HEK293 (cell line): Measurements from ENCODE around the gene DOP1B.

Experiments
- BCL6B ChIP-seq: fragments of 450-650 bp; formaldehyde crosslinking; IDR thresholded peaks from 2 replicates; pipeline ENCODE4 v1.5.1; 2017; ENCODE audit warnings: missing biosample characterization, missing genetic modification characterization
- CTCF ChIP-seq: fragments of 450-650 bp; formaldehyde crosslinking; IDR thresholded peaks from 2 replicates; pipeline ENCODE4 v1.5.1; 2016; ENCODE audit warnings: missing biosample characterization, missing genetic modification characterization
- GLI2 ChIP-seq: fragments of 450-650 bp; formaldehyde crosslinking; IDR thresholded peaks from 2 replicates; pipeline ENCODE4; 2017; ENCODE audit warnings: missing biosample characterization, missing genetic modification characterization, low read depth, borderline replicate concordance
- HOXC10 ChIP-seq: sonication (generic); formaldehyde crosslinking; IDR thresholded peaks from 2 replicates; pipeline ENCODE4 v1.8.1; 2023; ENCODE audit warnings: mild to moderate bottlenecking, missing genetic modification reagents
- KLF7 ChIP-seq: fragments of 450-650 bp; formaldehyde crosslinking; IDR thresholded peaks from 2 replicates; pipeline ENCODE4 v1.5.1; 2016; ENCODE audit warnings: missing biosample characterization, missing genetic modification characterization, borderline replicate concordance
- TCF7L2 ChIP-seq: IDR thresholded peaks from 2 replicates; pipeline ENCODE4 v1.6.1; 2011; ENCODE audit warnings: low read depth, mild to moderate bottlenecking, inconsistent platforms, low read length, moderate library complexity, borderline replicate concordance
- WT1 ChIP-seq: fragments of 450-650 bp; formaldehyde crosslinking; IDR thresholded peaks from 2 replicates; pipeline ENCODE4 v1.5.1; 2016; ENCODE audit warnings: missing biosample characterization, missing genetic modification characterization
- YY2 ChIP-seq: fragments of 450-650 bp; formaldehyde crosslinking; IDR thresholded peaks from 2 replicates; pipeline ENCODE4 v1.5.1; 2016; ENCODE audit warnings: missing biosample characterization, missing genetic modification characterization
- ZNF112 ChIP-seq: fragments of 450-650 bp; formaldehyde crosslinking; IDR thresholded peaks from 2 replicates; pipeline ENCODE4 v1.5.0; 2017; ENCODE audit warnings: missing biosample characterization, missing genetic modification characterization
- ZNF169 ChIP-seq: fragments of 450-650 bp; formaldehyde crosslinking; IDR thresholded peaks from 2 replicates; pipeline ENCODE4 v1.5.1; 2016; ENCODE audit warnings: missing biosample characterization, missing genetic modification characterization
- ZNF175 ChIP-seq: fragments of 450-650 bp; formaldehyde crosslinking; IDR thresholded peaks from 2 replicates; pipeline ENCODE4 v1.5.1; 2016; ENCODE audit warnings: missing biosample characterization, missing genetic modification characterization
- ZNF19 ChIP-seq: fragments of 450-650 bp; formaldehyde crosslinking; IDR thresholded peaks from 2 replicates; pipeline ENCODE4; 2016; ENCODE audit warnings: missing biosample characterization, missing genetic modification characterization, low read depth
- ZNF223 ChIP-seq: fragments of 450-650 bp; formaldehyde crosslinking; IDR thresholded peaks from 2 replicates; pipeline ENCODE4 v1.5.1; 2016; ENCODE audit warnings: missing biosample characterization, missing genetic modification characterization
- ZNF26 ChIP-seq: fragments of 450-650 bp; formaldehyde crosslinking; IDR thresholded peaks from 2 replicates; pipeline ENCODE4 v1.5.1; 2016; ENCODE audit warnings: missing biosample characterization, missing genetic modification characterization
- ZNF354C ChIP-seq: fragments of 450-650 bp; formaldehyde crosslinking; IDR thresholded peaks from 2 replicates; pipeline ENCODE4 v1.5.1; 2016; ENCODE audit warnings: missing biosample characterization, missing genetic modification characterization, low read depth, borderline replicate concordance
- ZNF398 ChIP-seq: fragments of 450-650 bp; formaldehyde crosslinking; IDR thresholded peaks from 2 replicates; pipeline ENCODE4 v1.5.1; 2017; ENCODE audit warnings: missing biosample characterization, missing genetic modification characterization
- ZNF561 ChIP-seq: fragments of 450-650 bp; IDR thresholded peaks from 2 replicates; pipeline ENCODE4 v1.5.1; 2018; ENCODE audit warnings: missing biosample characterization, missing genetic modification characterization, borderline replicate concordance
- ZNF600 ChIP-seq: fragments of 450-650 bp; formaldehyde crosslinking; IDR thresholded peaks from 2 replicates; pipeline ENCODE4 v1.5.1; 2016; ENCODE audit warnings: missing biosample characterization, missing genetic modification characterization
- ZNF658 ChIP-seq: fragments of 450-650 bp; formaldehyde crosslinking; IDR thresholded peaks from 2 replicates; pipeline ENCODE4; 2016; ENCODE audit warnings: missing biosample characterization, missing genetic modification characterization
- ZNF768 ChIP-seq: fragments of 450-650 bp; formaldehyde crosslinking; IDR thresholded peaks from 2 replicates; pipeline ENCODE4 v1.5.1; 2018; ENCODE audit warnings: missing biosample characterization, mild to moderate bottlenecking, missing genetic modification characterization
- ZNF792 ChIP-seq: fragments of 450-650 bp; formaldehyde crosslinking; IDR thresholded peaks from 2 replicates; pipeline ENCODE4 v1.5.1; 2016; ENCODE audit warnings: missing biosample characterization, missing genetic modification characterization
- ZSCAN23 ChIP-seq: fragments of 450-650 bp; formaldehyde crosslinking; IDR thresholded peaks from 2 replicates; pipeline ENCODE4 v1.5.1; 2016; ENCODE audit warnings: missing biosample characterization, missing genetic modification characterization
- TF ChIP-seq, protein P1 (sequence below): fragments of 450-650 bp; formaldehyde crosslinking; IDR thresholded peaks from 2 replicates; pipeline ENCODE4 v1.5.1; 2016; ENCODE audit warnings: missing biosample characterization, missing genetic modification characterization, borderline replicate concordance
- TF ChIP-seq, protein P2 (sequence below): fragments of 450-650 bp; formaldehyde crosslinking; IDR thresholded peaks from 2 replicates; pipeline ENCODE4 v1.5.1; 2016; ENCODE audit warnings: missing biosample characterization, missing genetic modification characterization
- TF ChIP-seq, protein P3 (sequence below): fragments of 450-650 bp; formaldehyde crosslinking; IDR thresholded peaks from 2 replicates; pipeline ENCODE4 v1.5.1; 2016; ENCODE audit warnings: missing biosample characterization, missing genetic modification characterization, low read depth
- TF ChIP-seq, protein P4 (sequence below): fragments of 450-650 bp; formaldehyde crosslinking; IDR thresholded peaks from 2 replicates; pipeline ENCODE4 v1.5.1; 2016; ENCODE audit warnings: missing biosample characterization, missing genetic modification characterization

Gene DOP1B

GRCh38 chr21:36122977-36123376 lies 33.6 kb upstream of the DOP1B start (continued):
- TF ChIP-seq ZNF354C (tag by site-specific recombination) = peak; percentile 99
- no peak for TF ChIP-seq YY2
- 0 out of 2 replicates have a peak, but pooled peaks have one; percentile 25 for TF ChIP-seq ZNF26
- no peak for TF ChIP-seq ZNF600 (tag by site-specific recombination)
- 0 out of 2 replicates have a peak, but pooled peaks have one; percentile 54 for TF ChIP-seq ZNF175
- TF ChIP-seq ZNF658 (tag by site-specific recombination) = no peak
- TF ChIP-seq ZNF768 (tag by site-specific recombination) = no peak
- TF ChIP-seq, protein P1, sequence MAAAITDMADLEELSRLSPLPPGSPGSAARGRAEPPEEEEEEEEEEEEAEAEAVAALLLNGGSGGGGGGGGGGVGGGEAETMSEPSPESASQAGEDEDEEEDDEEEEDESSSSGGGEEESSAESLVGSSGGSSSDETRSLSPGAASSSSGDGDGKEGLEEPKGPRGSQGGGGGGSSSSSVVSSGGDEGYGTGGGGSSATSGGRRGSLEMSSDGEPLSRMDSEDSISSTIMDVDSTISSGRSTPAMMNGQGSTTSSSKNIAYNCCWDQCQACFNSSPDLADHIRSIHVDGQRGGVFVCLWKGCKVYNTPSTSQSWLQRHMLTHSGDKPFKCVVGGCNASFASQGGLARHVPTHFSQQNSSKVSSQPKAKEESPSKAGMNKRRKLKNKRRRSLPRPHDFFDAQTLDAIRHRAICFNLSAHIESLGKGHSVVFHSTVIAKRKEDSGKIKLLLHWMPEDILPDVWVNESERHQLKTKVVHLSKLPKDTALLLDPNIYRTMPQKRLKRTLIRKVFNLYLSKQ (tag by site-specific recombination) = peak; percentile 100
- TF ChIP-seq ZNF19 (tag by site-specific recombination) = peak; percentile 99
- no peak for TF ChIP-seq ZNF398 (tag by site-specific recombination)
- TF ChIP-seq KLF7 (tag by site-specific recombination) = peak; percentile 83; the same call in 1 of the 2 replicates
- no peak for TF ChIP-seq HOXC10 (CRISPR knock-in tag)
- TF ChIP-seq ZNF561 (tag by site-specific recombination) = no peak
- TF ChIP-seq ZSCAN23 (tag by site-specific recombination) = peak; percentile 90
- no peak for TF ChIP-seq TCF7L2
- TF ChIP-seq ZNF792 (tag by site-specific recombination) = no peak
- TF ChIP-seq, protein P2, sequence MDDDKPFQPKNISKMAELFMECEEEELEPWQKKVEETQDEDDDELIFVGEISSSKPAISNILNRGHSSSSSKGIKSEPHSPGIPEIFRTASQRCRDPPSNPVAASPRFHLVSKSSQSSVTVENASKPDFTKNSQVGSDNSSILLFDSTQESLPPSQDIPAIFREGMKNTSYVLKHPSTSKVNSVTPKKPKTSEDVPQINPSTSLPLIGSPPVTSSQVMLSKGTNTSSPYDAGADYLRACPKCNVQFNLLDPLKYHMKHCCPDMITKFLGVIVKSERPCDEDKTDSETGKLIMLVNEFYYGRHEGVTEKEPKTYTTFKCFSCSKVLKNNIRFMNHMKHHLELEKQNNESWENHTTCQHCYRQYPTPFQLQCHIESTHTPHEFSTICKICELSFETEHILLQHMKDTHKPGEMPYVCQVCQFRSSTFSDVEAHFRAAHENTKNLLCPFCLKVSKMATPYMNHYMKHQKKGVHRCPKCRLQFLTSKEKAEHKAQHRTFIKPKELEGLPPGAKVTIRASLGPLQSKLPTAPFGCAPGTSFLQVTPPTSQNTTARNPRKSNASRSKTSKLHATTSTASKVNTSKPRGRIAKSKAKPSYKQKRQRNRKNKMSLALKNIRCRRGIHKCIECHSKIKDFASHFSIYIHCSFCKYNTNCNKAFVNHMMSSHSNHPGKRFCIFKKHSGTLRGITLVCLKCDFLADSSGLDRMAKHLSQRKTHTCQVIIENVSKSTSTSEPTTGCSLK (tag by site-specific recombination) = no peak
- TF ChIP-seq CTCF (tag by site-specific recombination) = no peak
- TF ChIP-seq ZNF112 (tag by site-specific recombination) = no peak
- TF ChIP-seq BCL6B (tag by site-specific recombination) = no peak
- peak; percentile 56 for TF ChIP-seq WT1
- TF ChIP-seq ZNF169 = no peak
- TF ChIP-seq GLI2 = peak; percentile 93; the same call in 1 of the 2 replicates
- TF ChIP-seq, protein P3, sequence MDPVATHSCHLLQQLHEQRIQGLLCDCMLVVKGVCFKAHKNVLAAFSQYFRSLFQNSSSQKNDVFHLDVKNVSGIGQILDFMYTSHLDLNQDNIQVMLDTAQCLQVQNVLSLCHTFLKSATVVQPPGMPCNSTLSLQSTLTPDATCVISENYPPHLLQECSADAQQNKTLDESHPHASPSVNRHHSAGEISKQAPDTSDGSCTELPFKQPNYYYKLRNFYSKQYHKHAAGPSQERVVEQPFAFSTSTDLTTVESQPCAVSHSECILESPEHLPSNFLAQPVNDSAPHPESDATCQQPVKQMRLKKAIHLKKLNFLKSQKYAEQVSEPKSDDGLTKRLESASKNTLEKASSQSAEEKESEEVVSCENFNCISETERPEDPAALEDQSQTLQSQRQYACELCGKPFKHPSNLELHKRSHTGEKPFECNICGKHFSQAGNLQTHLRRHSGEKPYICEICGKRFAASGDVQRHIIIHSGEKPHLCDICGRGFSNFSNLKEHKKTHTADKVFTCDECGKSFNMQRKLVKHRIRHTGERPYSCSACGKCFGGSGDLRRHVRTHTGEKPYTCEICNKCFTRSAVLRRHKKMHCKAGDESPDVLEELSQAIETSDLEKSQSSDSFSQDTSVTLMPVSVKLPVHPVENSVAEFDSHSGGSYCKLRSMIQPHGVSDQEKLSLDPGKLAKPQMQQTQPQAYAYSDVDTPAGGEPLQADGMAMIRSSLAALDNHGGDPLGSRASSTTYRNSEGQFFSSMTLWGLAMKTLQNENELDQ (tag by site-specific recombination) = no peak
- peak; percentile 81 for TF ChIP-seq ZNF223
- TF ChIP-seq, protein P4, sequence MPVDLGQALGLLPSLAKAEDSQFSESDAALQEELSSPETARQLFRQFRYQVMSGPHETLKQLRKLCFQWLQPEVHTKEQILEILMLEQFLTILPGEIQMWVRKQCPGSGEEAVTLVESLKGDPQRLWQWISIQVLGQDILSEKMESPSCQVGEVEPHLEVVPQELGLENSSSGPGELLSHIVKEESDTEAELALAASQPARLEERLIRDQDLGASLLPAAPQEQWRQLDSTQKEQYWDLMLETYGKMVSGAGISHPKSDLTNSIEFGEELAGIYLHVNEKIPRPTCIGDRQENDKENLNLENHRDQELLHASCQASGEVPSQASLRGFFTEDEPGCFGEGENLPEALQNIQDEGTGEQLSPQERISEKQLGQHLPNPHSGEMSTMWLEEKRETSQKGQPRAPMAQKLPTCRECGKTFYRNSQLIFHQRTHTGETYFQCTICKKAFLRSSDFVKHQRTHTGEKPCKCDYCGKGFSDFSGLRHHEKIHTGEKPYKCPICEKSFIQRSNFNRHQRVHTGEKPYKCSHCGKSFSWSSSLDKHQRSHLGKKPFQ = peak; percentile 88
